Progenitor cell of endocrine pancreas (in vitro differentiated cells): ENCODE data around the gene BLID. TPM values are rescaled to one million over a fixed set of nuclear protein-coding genes. Genes with fewer than 3 reads are reported as not detected.

Source experiments
- DNase-seq: peaks from one replicate; pipeline ENCODE4 v3.0.0; 2021; ENCODE audit warnings: low spot score; ENCODE audit not compliant: unreplicated experiment
- H3K27ac Mint-ChIP-seq: 2 replicates; pipeline ENCODE4 v1.8.0; 2021; ENCODE audit warnings: mild to moderate bottlenecking, moderate library complexity, mixed read lengths
- H3K27me3 Mint-ChIP-seq: 2 replicates; pipeline ENCODE4 v1.8.0; 2021; ENCODE audit warnings: mixed read lengths
- H3K36me3 Mint-ChIP-seq: 2 replicates; pipeline ENCODE4 v1.8.0; 2022; ENCODE audit warnings: mixed read lengths; ENCODE audit not compliant: insufficient read depth
- H3K4me1 Mint-ChIP-seq: 2 replicates; pipeline ENCODE4 v1.8.0; 2021; ENCODE audit warnings: low read depth, mixed read lengths
- H3K4me3 Mint-ChIP-seq: 2 replicates; pipeline ENCODE4 v1.8.0; 2021; ENCODE audit warnings: low read depth, mild to moderate bottlenecking, moderate library complexity, mixed read lengths
- H3K9me3 Mint-ChIP-seq: 2 replicates; pipeline ENCODE4 v1.8.0; 2021; ENCODE audit warnings: low read depth, mixed read lengths
- total RNA-seq: library from RNA; stranded (reverse); gene quantifications from 2 replicates; pipeline ENCODE4 v1.2.1, GENCODE V29; 2021
- TF ChIP-seq, protein P1 (sequence below): fragments of 200-600 bp; sonication (generic); IDR thresholded peaks from one replicate; pipeline ENCODE4 v1.5.0; 2021; ENCODE audit warnings: antibody characterized with exemption, mild to moderate bottlenecking; ENCODE audit not compliant: unreplicated experiment

The BLID gene
- total RNA-seq, 1 donor from 2014 or later, result not detected

DNA sequence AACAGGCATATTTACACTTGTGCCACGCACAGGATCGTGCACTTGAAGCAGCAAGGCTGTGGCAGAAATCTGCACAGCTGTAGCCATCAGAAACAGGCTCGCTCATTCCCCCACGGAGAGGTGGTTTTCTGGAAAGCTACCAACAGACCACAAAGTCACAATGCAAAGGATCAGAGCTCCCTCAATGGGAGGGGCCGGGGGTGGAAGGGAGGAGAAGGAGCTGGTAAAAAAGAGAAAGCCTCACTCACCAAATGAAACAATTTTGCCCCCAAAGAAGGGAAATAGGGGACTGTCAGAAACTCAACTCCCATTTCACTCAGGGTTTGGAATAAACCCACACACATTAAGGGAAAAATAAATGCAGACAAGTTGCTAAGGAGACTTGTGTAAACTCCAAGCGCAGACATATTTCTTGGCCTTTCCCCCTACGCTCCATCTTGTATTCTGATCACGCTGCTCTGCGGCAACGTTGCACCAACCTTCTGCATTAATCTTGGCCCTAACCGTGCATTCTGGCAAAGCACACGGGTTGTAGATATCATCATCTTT is 43.2 kb upstream of the BLID start:
- Mint-ChIP-seq H3K4me3 (no peak overlapping the region), H3K27ac (no peak overlapping the region), H3K36me3 (no peaks in the 10 kb centered on the region), H3K27me3 (peaks cover 14% of the 10 kb centered on the region), H3K4me1 (peaks cover 8% of the 10 kb centered on the region), H3K9me3 (no peaks in the 10 kb centered on the region)
- TF ChIP-seq, protein P1, sequence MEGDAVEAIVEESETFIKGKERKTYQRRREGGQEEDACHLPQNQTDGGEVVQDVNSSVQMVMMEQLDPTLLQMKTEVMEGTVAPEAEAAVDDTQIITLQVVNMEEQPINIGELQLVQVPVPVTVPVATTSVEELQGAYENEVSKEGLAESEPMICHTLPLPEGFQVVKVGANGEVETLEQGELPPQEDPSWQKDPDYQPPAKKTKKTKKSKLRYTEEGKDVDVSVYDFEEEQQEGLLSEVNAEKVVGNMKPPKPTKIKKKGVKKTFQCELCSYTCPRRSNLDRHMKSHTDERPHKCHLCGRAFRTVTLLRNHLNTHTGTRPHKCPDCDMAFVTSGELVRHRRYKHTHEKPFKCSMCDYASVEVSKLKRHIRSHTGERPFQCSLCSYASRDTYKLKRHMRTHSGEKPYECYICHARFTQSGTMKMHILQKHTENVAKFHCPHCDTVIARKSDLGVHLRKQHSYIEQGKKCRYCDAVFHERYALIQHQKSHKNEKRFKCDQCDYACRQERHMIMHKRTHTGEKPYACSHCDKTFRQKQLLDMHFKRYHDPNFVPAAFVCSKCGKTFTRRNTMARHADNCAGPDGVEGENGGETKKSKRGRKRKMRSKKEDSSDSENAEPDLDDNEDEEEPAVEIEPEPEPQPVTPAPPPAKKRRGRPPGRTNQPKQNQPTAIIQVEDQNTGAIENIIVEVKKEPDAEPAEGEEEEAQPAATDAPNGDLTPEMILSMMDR, result no peak
- no peak for DNase-seq

DNA sequence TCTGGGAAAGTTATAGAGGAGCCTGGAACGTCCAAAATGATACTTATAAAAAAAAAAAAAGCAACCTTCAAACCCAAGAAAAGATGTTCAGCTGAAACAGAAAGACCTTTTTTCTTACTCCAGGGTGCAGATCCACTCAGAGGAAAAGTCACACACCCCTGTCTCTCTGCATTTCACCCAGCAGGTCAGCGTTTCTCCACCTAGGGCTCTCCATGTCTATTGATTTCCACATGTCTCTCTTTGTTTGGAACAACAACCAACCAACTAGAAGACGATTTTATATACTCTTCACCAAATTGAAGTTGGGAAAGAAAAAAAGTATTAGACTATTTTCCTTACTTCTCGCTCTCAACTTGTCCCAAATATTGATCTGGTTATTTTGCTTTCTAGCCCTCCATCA is 42.2 kb upstream of the BLID start:
- DNase-seq, result no peak
- Mint-ChIP-seq H3K36me3 (no peaks in the 10 kb centered on the region), H3K27me3 (peaks cover 17% of the 10 kb centered on the region), H3K4me3 (no peak overlapping the region), H3K27ac (no peak overlapping the region), H3K4me1 (peaks cover 8% of the 10 kb centered on the region), H3K9me3 (no peaks in the 10 kb centered on the region)
- TF ChIP-seq, protein P1, result no peak

DNA sequence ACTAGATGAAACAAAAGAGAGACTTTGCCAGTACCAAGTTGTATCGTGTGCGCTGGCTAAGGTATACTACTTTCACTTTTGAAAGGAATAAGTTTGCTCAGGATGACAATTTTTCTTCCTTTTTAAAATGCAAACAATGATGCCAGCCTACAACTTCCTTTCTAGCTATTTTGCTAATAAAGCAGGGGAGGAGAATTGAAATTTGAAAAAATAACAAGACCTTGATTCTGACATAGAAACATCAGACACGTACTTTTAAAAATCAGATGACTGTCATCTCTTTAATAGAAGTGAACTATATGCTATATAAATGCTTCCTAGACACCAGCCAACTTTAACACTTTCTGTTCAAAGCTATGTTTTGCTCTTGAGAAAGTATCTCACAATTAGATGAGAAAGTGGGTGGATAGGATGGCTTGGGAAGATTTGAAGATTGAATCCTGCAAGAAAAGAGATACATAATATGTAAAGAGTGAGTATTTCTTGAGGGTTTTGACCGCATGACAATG is 41.7 kb upstream of the BLID start:
- no peak overlapping the region for H3K27ac Mint-ChIP-seq
- peaks cover 8% of the 10 kb centered on the region for H3K4me1 Mint-ChIP-seq
- no peak overlapping the region for H3K4me3 Mint-ChIP-seq
- TF ChIP-seq, protein P1, result no peak
- no peak for DNase-seq
- H3K9me3 Mint-ChIP-seq, result no peaks in the 10 kb centered on the region
- H3K36me3 Mint-ChIP-seq, result no peaks in the 10 kb centered on the region
- H3K27me3 Mint-ChIP-seq, result peaks cover 17% of the 10 kb centered on the region

DNA sequence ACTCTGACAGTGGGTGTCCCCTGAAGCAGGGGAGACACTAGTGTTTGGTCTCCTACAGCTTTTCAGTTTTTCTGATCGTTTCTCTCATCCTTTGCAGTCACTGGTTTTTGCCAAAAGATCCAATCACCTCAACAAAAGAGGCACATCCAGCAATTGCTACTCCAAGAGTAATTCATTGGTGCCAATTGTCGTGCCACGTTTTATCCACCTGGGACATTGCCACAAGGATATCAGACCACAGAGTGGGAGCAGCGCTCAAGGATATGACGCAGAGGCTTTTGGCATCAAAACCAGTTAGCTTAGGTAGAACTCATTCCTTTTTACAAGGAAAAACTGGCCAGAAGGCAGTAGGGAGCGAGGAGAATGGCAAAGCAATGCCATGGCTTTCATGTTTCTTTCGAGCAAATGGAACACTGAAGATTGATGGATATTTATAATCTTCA is 40.9 kb upstream of the BLID start:
- Mint-ChIP-seq H3K27me3 (peaks cover 20% of the 10 kb centered on the region), H3K9me3 (no peaks in the 10 kb centered on the region), H3K4me1 (peaks cover 8% of the 10 kb centered on the region), H3K36me3 (no peaks in the 10 kb centered on the region), H3K4me3 (no peak overlapping the region), H3K27ac (no peak overlapping the region)
- no peak for DNase-seq
- TF ChIP-seq, protein P1, result no peak

DNA sequence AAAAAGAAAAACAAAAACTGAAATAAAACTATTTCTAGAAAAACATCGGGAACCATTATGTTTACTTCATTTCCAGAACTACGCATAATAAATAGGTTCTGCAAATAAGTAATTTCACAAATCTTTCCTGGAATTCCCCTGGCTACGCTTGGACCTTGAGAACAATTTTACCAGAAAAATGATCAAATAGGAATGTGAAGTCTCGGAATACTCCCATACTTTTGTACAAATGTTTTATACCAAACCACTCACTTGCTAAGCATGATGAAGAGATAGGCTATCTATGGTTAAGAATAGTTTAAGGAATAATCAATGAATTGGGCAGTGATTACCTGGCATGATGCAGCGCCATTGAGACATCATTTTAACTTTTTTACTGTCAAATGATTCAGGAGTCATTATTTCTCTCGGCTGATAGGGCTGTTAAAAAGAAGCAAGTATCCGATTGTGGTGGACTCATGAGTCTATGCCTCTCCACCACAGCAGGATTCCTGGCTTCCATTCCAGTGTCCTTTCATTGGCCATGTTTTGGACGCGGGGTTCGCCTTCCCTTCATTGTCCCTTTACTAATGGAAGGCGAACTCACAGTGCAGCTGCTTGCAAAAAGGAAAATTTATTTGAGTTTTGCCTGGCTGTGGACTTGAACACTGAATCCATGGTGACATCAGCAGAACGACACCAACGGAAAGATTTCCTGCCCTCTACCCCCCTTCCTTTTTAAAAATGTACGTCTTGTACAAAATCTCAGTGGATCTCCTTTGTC is 39.9 kb upstream of the BLID start:
- H3K27me3 Mint-ChIP-seq, result peaks cover 22% of the 10 kb centered on the region
- no peak overlapping the region for H3K4me3 Mint-ChIP-seq
- H3K9me3 Mint-ChIP-seq, result no peaks in the 10 kb centered on the region
- peaks cover 17% of the 10 kb centered on the region for H3K4me1 Mint-ChIP-seq
- TF ChIP-seq, protein P1, result no peak
- DNase-seq, result no peak
- H3K27ac Mint-ChIP-seq, result no peak overlapping the region
- H3K36me3 Mint-ChIP-seq, result no peaks in the 10 kb centered on the region
